Calu3 (cell line): ENCODE data around the gene VIT. TPM values are rescaled to one million over a fixed set of nuclear protein-coding genes. Genes with fewer than 3 reads are reported as not detected.

ENCODE experiments used
- BruUV-seq: library from RNA; stranded (reverse); fragments of 400-500 nt; replicated peaks from 2 replicates; lab custom pipeline; 2021; lab: Mats Ljungman, UMichigan
- CTCF ChIA-PET: fragments of 300-600 bp; sonication (Branson Sonifier 250); formaldehyde crosslinking; loops from one replicate; lab custom pipeline; 2022; ENCODE audit warnings: antibody characterized with exemption; lab: Charles Lee
- DNase-seq: peaks from one replicate; pipeline ENCODE4 v3.0.0; 2022
- H3K27ac Mint-ChIP-seq: one replicate; pipeline ENCODE4 v1.8.0; 2022; ENCODE audit warnings: mixed read lengths; ENCODE audit not compliant: unreplicated experiment
- H3K27me3 Mint-ChIP-seq: one replicate; pipeline ENCODE4 v1.8.0; 2022; ENCODE audit warnings: mixed read lengths; ENCODE audit not compliant: unreplicated experiment
- H3K36me3 Mint-ChIP-seq: one replicate; pipeline ENCODE4 v1.8.0; 2022; ENCODE audit warnings: mild to moderate bottlenecking, moderate library complexity, mixed read lengths; ENCODE audit not compliant: insufficient read depth, unreplicated experiment
- H3K4me1 Mint-ChIP-seq: one replicate; pipeline ENCODE4 v1.8.0; 2022; ENCODE audit warnings: mild to moderate bottlenecking, low read depth, mixed read lengths; ENCODE audit not compliant: unreplicated experiment
- H3K4me3 Mint-ChIP-seq: one replicate; pipeline ENCODE4 v1.8.0; 2022; ENCODE audit warnings: mild to moderate bottlenecking, low read depth, moderate library complexity, mixed read lengths; ENCODE audit not compliant: unreplicated experiment
- H3K9me3 Mint-ChIP-seq: one replicate; pipeline ENCODE4 v1.8.0; 2022; ENCODE audit warnings: low read depth, mixed read lengths; ENCODE audit not compliant: unreplicated experiment
- intact Hi-C: fragments of 100-400 bp; cut with micrococcal nuclease; formaldehyde crosslinking; loops from one replicate; pipeline ENCODE4 v1.10.0; 2022; ENCODE audit not compliant: unreplicated experiment
- total RNA-seq: library from RNA; stranded (reverse); gene quantifications from 2 replicates; pipeline ENCODE4 v1.2.3, GENCODE V29; 2022
- TF ChIP-seq, protein P1 (sequence below): fragments of 200-600 bp; IDR thresholded peaks from one replicate; pipeline ENCODE4 v1.8.0; 2022; ENCODE audit warnings: antibody characterized with exemption; ENCODE audit not compliant: unreplicated experiment

VIT gene
- total RNA-seq, 1 experiment from 2014 or later: not detected

DNA sequence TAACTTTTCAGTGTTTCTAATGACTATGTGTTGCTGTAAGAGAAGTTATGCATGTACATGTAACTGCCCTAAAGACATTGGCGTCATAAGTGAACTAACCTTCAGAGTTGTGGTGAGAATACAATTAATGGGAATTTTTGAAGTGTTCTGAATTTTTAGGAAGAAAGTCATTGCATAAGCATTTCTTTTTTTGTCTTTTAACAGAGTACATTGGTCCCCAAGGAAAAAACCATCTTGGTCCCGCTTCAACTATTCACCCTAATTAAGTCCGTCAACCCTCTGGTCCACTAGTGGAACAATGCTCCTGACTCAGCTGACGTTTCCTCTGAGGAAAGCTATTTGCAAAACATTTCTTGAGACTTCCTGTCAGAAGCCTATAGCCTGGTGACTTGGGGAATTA is 41.1 kb upstream of the VIT start:
- CTCF ChIA-PET: no interaction called here
- no TSS peak for BruUV-seq

DNA sequence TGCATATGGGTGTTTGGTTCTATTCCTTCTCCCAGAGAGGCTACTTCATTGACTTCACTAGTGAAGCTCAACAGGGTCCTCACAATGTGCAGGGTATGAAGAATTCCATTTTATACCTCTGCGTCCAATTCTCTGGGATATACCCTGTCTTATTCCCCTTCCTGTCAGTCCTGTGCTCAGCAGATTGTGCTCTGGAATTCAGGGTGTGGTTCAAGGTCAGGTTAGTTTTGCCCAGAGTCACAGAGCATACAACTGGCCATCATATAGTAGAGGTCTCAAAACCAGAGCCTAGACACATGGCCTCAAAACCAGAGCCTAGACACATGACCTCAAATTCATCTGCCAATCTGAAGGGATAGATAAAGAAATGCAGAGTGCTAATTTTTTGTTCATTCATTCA is 38.8 kb upstream of the VIT start:
- H3K4me1 Mint-ChIP-seq: peaks cover 16% of the 10 kb centered on the region
- no peaks in the 10 kb centered on the region for H3K36me3 Mint-ChIP-seq
- CTCF ChIA-PET: no interaction called here
- no peak overlapping the region for H3K27ac Mint-ChIP-seq
- no peak overlapping the region for H3K4me3 Mint-ChIP-seq
- H3K27me3 Mint-ChIP-seq: no peaks in the 10 kb centered on the region
- intact Hi-C loops: no loop called here
- no peak for DNase-seq
- no TSS peak for BruUV-seq
- TF ChIP-seq, protein P1, sequence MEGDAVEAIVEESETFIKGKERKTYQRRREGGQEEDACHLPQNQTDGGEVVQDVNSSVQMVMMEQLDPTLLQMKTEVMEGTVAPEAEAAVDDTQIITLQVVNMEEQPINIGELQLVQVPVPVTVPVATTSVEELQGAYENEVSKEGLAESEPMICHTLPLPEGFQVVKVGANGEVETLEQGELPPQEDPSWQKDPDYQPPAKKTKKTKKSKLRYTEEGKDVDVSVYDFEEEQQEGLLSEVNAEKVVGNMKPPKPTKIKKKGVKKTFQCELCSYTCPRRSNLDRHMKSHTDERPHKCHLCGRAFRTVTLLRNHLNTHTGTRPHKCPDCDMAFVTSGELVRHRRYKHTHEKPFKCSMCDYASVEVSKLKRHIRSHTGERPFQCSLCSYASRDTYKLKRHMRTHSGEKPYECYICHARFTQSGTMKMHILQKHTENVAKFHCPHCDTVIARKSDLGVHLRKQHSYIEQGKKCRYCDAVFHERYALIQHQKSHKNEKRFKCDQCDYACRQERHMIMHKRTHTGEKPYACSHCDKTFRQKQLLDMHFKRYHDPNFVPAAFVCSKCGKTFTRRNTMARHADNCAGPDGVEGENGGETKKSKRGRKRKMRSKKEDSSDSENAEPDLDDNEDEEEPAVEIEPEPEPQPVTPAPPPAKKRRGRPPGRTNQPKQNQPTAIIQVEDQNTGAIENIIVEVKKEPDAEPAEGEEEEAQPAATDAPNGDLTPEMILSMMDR: no peak
- no peaks in the 10 kb centered on the region for H3K9me3 Mint-ChIP-seq

More for the DNA sequence above, 41.1 kb upstream of the VIT start:
- no peak overlapping the region for H3K27ac Mint-ChIP-seq
- TF ChIP-seq, protein P1: no peak
- no peaks in the 10 kb centered on the region for H3K9me3 Mint-ChIP-seq
- H3K4me1 Mint-ChIP-seq: peaks cover 17% of the 10 kb centered on the region
- H3K4me3 Mint-ChIP-seq: no peak overlapping the region
- H3K27me3 Mint-ChIP-seq: no peaks in the 10 kb centered on the region
- intact Hi-C loops: no loop called here
- no peaks in the 10 kb centered on the region for H3K36me3 Mint-ChIP-seq
- DNase-seq: no peak

DNA sequence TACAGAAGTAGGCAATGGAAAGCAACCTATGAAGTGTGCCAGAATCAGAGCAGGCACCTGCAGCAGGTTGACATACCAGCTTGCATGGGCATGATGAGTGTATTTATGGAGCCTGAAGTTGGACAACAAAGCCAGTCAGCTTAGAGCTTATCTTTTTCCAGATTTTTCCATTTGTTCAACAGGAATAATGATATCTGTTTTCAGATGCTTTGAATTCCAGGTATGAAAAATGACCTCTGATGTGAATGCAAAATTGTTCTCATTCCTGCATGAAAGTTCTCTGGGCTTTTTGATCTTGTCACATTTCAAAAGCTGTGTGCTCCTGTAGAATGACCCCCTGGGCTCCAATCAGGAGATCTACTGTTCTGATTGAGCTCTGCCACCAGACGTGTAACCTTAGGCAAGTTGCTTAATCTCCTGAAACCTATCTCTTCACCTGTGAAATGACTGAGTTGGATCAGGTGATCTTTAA is 38.2 kb upstream of the VIT start:
- TF ChIP-seq, protein P1: no peak
- intact Hi-C loops: no loop called here
- no peaks in the 10 kb centered on the region for H3K36me3 Mint-ChIP-seq
- no peaks in the 10 kb centered on the region for H3K9me3 Mint-ChIP-seq
- no peak overlapping the region for H3K27ac Mint-ChIP-seq
- no peaks in the 10 kb centered on the region for H3K27me3 Mint-ChIP-seq
- H3K4me1 Mint-ChIP-seq: peaks cover 16% of the 10 kb centered on the region
- CTCF ChIA-PET: no interaction called here
- BruUV-seq: no TSS peak
- H3K4me3 Mint-ChIP-seq: no peak overlapping the region
- DNase-seq: no peak

DNA sequence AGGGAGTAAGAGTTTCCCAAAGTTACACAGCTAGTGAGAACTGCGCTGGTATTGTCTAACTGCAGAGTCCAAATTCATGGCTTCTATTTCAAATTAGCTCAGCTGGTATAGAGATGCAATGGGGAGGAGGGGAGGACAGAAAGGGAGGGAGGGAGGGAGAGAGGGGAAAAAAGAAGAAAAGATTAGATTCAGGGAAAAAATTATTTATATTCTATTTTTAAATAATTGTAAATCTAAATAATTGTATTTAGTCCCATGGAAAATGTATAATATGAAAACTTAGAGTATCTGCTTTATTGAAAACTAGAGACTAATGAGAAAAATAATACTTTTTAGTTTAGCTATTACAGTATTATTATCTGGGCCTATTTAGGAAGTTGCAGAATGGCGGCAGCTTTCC is 37.3 kb upstream of the VIT start:
- no peak overlapping the region for H3K27ac Mint-ChIP-seq
- no peaks in the 10 kb centered on the region for H3K36me3 Mint-ChIP-seq
- intact Hi-C loops: no loop called here
- H3K9me3 Mint-ChIP-seq: no peaks in the 10 kb centered on the region
- peaks cover 10% of the 10 kb centered on the region for H3K4me1 Mint-ChIP-seq
- TF ChIP-seq, protein P1: no peak
- no peak for DNase-seq
- no peak overlapping the region for H3K4me3 Mint-ChIP-seq
- CTCF ChIA-PET: interaction anchor here (1.3 kb wide), 1 partner anchor 62 kb away, joined by 4 read pairs; the partner anchor contains the start of gene FEZ2
- no TSS peak for BruUV-seq
- H3K27me3 Mint-ChIP-seq: no peaks in the 10 kb centered on the region
